ENCODE measurements around the gene EXOC6B.
"Not testable (repeated sequence)": the region's sequence is repeated elsewhere in the genome, so short reads cannot be mapped to it uniquely, and the experiment has no call there.

Gene EXOC6B

GRCh38 chr2:72539071-72539552 lies 286.7 kb downstream of the EXOC6B start:
- DNase-seq, result no peak

- DNase-seq, result no peak
These were observed 287.3 kb downstream of the EXOC6B start for GRCh38 chr2:72538486-72538885.

DNA sequence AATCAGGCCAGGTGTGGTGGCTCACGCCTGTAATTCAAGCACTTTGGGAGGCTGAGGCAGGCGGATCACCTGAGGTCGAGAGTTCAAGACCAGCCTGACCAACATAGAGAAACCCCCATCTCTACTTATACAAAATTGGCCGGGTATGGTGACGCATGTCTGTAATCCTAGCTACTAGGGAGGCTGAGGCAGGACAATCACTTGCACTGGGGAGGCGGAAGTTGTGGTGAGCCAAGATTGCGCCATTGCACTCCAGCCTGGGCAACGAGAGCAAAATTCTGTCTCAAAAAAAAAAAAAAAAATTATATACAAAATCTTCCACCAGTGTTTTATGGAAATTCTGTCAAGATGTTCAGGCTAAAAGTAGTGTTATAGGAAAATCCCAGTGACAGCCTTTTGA lies 290.2 kb downstream of the EXOC6B start:
- DNase-seq, result not testable (repeated sequence)

GRCh38 chr2:72533765-72534164 lies 292.1 kb downstream of the EXOC6B start:
- no peak for DNase-seq

- DNase-seq, result no peak
These were observed 298.4 kb downstream of the EXOC6B start for GRCh38 chr2:72527424-72527823.

DNA sequence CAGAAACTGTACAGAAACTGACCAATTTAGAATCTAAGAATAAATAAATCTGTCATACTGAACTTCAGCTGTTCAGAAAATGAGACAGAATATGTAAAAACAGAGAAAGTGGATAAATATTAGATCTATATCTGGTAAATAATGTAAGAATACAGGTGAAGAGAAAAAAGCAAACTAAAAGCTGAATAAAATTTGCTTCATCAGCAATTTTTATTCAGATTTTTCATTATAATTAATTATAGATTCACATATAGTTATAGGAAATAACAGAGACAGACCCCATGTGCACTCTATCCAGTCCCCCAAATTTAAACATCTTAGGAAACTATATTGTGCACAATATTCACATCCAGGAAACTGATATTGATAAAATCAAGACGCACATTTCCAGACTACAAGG lies 299.2 kb downstream of the EXOC6B start:
- DNase-seq, result no peak

GRCh38 chr2:72524071-72524470 lies 301.8 kb downstream of the EXOC6B start:
- peak; percentile 2 to 68 for DNase-seq

- DNase-seq, result no peak
These were observed 310.1 kb downstream of the EXOC6B start for GRCh38 chr2:72515696-72516095.

DNA sequence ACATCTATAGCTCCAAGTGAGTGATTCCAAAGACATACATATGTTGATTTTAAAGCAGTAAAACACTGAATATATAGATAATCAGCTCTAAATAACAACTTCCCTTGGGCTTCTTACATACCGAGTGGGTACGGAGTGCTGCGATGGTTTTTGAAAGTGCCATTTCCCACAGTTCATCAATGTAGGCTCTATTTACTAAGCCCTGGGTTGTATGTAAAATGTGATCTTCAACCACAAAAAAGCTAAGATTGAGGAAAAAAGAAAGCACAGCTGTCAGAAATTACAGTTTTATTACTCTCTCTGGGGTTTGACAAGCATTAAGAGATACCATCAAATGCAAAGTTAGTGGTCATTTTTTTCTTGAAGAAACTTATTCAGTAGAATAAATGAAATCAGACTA lies 312.8 kb downstream of the EXOC6B start:
- DNase-seq, result no peak

- no peak for DNase-seq
These were observed 313.5 kb downstream of the EXOC6B start for GRCh38 chr2:72512376-72512775.

DNA sequence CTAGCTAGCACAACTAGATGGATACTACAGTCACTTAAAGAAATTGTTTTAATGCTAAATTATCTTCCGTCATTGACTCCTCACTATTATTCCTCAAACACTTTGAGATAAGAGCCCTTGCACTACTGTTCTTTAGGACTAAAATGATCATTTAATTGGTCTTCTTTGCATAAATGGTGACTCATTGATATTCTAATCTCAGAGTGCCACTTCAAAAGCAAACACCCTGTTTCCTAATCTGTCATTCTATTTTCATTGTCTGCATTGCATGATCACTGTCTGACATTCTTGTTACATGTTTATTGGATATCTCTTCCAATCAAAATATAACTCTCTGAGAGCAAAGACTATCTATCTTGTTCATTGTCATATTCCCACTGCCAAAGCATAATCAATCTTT lies 313.9 kb downstream of the EXOC6B start:
- no peak for DNase-seq

GRCh38 chr2:72497763-72498162 lies 328.1 kb downstream of the EXOC6B start:
- no peak for DNase-seq

- DNase-seq, result no peak
These were observed 329.4 kb downstream of the EXOC6B start for GRCh38 chr2:72496479-72496878.

- DNase-seq, result no peak
These were observed 331.4 kb downstream of the EXOC6B start for GRCh38 chr2:72494392-72494791.

DNA sequence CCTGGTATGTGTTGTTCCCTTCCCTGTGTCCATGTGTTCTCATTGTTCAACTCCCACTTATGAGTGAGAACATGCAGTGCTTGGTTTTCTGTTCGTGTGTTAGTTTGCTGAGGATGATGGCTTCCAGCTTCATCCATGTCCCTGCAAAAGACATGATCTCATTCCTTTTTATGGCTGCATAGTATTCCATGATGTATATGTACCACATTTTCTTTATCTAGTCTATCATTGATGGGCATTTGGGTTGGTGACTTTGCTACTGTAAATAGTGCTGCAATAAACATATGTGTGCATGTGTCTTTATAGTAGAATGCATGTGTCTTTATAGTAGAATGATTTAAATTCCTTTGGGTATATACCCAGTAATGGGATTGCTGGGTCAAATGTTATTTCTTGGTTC lies 341.2 kb downstream of the EXOC6B start:
- DNase-seq, result not testable (repeated sequence)

- no peak for DNase-seq
These were observed 342.5 kb downstream of the EXOC6B start for GRCh38 chr2:72483346-72483745.

DNA sequence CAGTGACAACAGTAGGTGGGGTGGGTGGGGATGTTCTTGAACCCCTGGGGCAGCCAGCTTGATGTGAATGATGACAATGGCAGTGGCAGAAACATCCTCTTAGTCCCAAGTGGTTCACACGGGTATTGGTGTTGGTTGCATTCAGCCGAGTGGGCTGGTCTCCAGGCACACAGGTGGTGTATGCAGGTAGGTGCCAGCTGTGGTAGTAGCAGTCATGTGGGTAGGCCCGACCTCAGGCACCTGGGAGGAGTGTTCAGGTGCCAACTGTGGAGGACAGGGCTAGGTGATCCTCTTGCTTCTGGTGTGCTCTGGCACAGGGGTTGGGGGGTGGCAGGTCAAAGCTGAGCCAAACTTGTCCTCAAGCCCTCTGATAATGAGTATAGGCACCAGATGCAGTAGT lies 350.6 kb downstream of the EXOC6B start:
- no peak for DNase-seq

- no peak for DNase-seq
These were observed 367.9 kb downstream of the EXOC6B start for GRCh38 chr2:72457801-72458516.

- no peak for DNase-seq
These were observed 371.6 kb downstream of the EXOC6B start for GRCh38 chr2:72454189-72454588.

DNA sequence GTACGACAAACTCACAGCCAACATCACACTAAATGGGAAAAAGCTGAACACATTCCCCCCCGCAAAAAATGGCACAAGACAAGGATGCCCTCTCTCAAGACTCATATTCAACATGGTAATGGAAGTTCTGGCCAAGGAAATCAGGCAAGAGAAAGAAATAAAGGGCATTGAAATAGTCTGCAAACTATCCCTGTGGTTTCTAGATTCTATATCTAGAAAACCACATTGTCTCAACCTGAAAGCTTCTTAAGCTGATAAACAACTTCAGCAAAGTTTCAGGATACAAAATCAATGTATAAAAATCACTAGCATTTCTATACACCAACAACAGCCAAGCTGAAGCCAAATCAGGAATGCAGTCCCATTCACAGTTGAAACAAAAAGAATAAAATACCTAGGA lies 383.6 kb downstream of the EXOC6B start:
- no peak for DNase-seq

DNA sequence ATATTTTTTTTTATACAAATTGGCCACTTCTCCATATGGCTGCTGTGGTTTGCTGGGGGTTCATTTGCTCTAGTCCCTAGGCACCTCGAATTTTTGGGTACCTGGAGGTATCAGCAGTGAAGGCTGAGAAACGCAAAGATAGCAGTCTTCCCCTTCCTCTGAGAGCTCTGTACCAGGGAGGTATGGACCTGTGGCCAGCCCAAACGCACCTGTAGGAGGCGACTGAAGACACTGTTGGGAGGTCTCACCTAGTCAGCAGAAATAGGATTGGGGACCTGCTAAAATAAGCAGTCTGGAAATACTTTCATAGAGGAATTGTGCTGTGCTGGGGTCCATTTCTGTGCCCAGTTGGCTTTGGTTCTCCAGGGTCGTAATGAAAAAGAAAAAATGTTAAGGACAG lies 385.9 kb downstream of the EXOC6B start:
- no peak for DNase-seq

- DNase-seq, result no peak
These were observed 387.5 kb downstream of the EXOC6B start for GRCh38 chr2:72438364-72438763.

DNA sequence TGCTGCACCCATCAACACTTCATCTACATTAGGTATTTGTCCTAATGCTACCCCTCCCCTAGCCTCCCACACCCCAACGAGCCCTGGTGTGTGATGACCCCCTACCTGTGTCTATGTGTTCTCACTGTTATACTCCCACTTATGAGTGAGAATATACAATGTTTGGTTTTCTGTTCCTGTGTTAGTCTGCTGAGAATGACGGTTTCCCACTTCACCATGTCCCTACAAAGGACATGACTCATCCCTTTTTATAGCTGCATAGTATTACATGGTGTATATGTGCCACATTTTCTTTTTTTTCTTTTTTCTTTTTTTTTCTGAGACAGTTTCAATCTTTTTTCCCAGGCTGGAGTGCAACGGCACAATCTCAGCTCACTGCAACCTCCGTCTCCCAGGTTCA lies 394.1 kb downstream of the EXOC6B start:
- no peak for DNase-seq

GRCh38 chr2:72427022-72427861 lies 398.6 kb downstream of the EXOC6B start:
- DNase-seq, result no peak

All from NCI-H524 (cell line).